ENCODE results near the gene LMCD1.

LMCD1 gene

DNA sequence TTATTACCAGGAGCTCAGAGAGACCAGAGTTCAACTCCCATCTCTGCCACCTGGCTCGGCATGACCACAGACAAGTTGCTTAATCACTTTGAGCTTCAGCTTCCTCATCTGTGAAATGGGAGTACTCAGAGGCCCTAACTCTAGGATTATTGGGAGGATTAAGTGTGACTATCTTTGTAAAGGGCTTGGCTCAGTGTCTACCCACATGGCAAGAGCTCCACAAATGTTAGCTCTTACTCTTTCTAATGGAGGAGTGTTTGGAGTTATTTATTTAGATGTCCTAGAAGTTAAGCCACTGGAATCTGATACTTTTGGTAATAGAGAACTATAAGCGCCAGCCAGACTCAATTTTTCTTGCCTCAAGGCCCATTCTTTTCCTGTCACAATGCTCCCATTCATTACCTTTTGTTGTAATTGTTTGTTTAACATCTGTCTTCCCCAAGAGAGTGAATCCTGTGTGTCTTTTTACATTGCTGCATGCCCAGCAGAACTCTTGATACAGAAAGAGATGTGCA, 12.3 kb upstream of the LMCD1 start:
- ChIA-PET CTCF (interaction anchor here (0.8 to 2.9 kb wide), 6 partner anchors 9 to 133 kb away, joined by 3 to 9 read pairs (median 4); no protein-coding TSS in a partner anchor), POLR2A (interaction anchor here (0.9 to 2.5 kb wide), 4 partner anchors 12 to 71 kb away, joined by 3 to 27 read pairs (median 8); partner anchors contain the start of gene LMCD1)
- TF ChIP-seq CTCF (IDR thresholded peaks at IDR 0.05; ENCODE audit: insufficient read depth, low read length, missing control alignments), result no peak
- H3K4me3 ChIP-seq (ENCODE audit: low read depth, low read length), result no peak overlapping the region
- no peak for DNase-seq (ENCODE audit: low read depth, low spot score)

DNA sequence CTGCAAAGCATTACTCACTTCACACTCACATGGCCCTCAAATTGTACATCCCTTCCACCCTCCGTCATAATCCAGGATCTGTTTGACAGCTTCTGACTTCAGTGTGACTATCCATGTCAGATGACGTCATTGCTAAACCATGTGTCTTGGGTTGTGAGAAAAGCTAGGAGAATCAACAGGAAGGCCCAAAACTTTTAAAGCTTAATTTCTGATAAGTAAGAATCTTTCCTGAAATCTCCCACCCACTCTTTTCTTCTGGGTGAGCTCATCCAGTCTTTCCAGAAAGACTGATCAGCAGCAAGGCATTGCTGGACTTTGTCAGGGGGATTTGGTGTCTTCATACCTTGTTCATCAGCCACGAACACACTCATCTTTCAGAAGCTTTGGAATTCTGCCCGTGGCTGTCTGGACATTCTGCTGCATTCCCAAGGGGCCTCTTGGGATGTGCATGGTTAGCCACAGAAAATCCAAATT, 11.5 kb upstream of the LMCD1 start:
- TF ChIP-seq CTCF (IDR thresholded peaks at IDR 0.05; ENCODE audit: insufficient read depth, low read length, missing control alignments), result no peak
- ChIA-PET POLR2A (interaction anchor here (0.6 to 2.5 kb wide), 6 partner anchors 9 to 70 kb away, joined by 3 to 27 read pairs (median 4); partner anchors contain the start of gene LMCD1), CTCF (interaction anchor here (1.3 to 2.9 kb wide), 5 partner anchors 22 to 132 kb away, joined by 3 to 9 read pairs (median 5); no protein-coding TSS in a partner anchor)
- peak; percentile 98 for DNase-seq (ENCODE audit: low read depth, low spot score)
- no peak overlapping the region for H3K4me3 ChIP-seq (ENCODE audit: low read depth, low read length)

- ChIA-PET POLR2A (interaction anchor here (1.2 to 2.5 kb wide), 2 partner anchors 10 to 22 kb away, joined by 3 to 27 read pairs; partner anchors contain the start of gene LMCD1), CTCF (interaction anchor here (0.8 to 2.9 kb wide), 8 partner anchors 9 to 278 kb away, joined by 4 to 10 read pairs (median 5); partner anchors contain the start of gene OXTR)
- DNase-seq (ENCODE audit: low read depth, low spot score), result no peak
- no peak for TF ChIP-seq CTCF (IDR thresholded peaks at IDR 0.05; ENCODE audit: insufficient read depth, low read length, missing control alignments)
- no peak overlapping the region for H3K4me3 ChIP-seq (ENCODE audit: low read depth, low read length)
Observed at GRCh38 chr3:8491271-8492144, 10.1 kb upstream of the LMCD1 start.

DNA sequence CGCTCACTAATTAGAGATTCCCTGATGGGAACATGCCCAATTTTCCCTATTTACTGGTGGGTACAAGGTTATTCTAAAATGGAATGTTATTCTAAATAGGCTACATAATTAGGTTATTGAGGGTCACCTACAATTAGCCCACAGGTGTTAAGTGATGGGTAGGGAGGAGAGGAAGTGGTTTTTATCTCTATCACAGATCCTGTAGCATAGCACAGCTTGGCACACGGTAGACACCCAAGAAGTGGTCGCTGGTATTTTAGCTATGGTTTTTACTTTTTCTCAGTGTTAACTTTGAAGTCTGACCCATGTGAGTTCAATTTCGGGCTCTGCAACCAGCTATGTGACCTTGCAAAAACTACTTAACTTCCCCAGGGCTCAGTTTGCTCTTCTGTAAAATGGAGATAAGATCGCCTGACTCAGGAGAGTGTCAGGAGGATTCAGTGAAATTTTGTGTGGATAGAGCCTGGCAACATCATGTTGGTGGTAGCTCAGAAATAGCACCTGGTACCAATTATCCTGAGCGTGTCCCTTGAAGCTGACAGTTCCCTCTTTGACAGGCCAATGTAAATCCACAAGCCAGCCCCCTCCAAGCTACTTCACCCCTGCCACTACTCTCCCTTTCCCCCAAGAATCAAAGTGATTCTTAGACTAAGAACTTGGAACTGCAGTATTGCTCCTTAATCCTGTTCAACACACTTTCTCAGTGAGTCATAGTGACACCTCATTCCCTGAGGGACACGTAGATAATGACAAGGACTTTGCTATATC, 8.7 kb upstream of the LMCD1 start:
- DNase-seq (ENCODE audit: low read depth, low spot score), result no peak
- ChIA-PET POLR2A (interaction anchor here (0.9 to 1.2 kb wide), 2 partner anchors 8 to 25 kb away, joined by 4 to 5 read pairs; partner anchors contain the start of gene LMCD1), CTCF (interaction anchor here (1.3 to 2.1 kb wide), 4 partner anchors 9 to 276 kb away, joined by 3 to 10 read pairs (median 6); partner anchors contain the start of genes LMCD1 and OXTR)
- no peak for TF ChIP-seq CTCF (IDR thresholded peaks at IDR 0.05; ENCODE audit: insufficient read depth, low read length, missing control alignments)
- no peak overlapping the region for H3K4me3 ChIP-seq (ENCODE audit: low read depth, low read length)

- DNase-seq (ENCODE audit: low read depth, low spot score), result no peak
- no peak overlapping the region for H3K4me3 ChIP-seq (ENCODE audit: low read depth, low read length)
- ChIA-PET POLR2A (no interaction called here), CTCF (interaction anchor here (0.7 to 1.7 kb wide), 3 partner anchors 8 to 609 kb away, joined by 3 to 9 read pairs (median 3); partner anchors contain the start of gene LMCD1)
- TF ChIP-seq CTCF (IDR thresholded peaks at IDR 0.05; ENCODE audit: insufficient read depth, low read length, missing control alignments), result no peak
Observed at GRCh38 chr3:8493744-8494143, 7.9 kb upstream of the LMCD1 start.

All from AG04449 (cell line).